Activated CD8-positive, alpha-beta memory T cell treated with anti-CD3 and anti-CD28 coated beads, Interleukin-2, amount 50 U/mL, for 48 hours (primary cell): ENCODE data around the gene MAP2K4.
"Not testable (repeated sequence)": the region's sequence is repeated elsewhere in the genome, so short reads cannot be mapped to it uniquely, and the experiment has no call there.

Source experiments
- DNase-seq: peaks from one replicate; pipeline ENCODE4 v3.0.0-alpha.2; 2020

MAP2K4 gene

GRCh38 chr17:12020642-12021622 is at the start of gene MAP2K4:
Gene MAP2K4, plus strand, starts transcription at chr17:12020877. Its CDS starts 10 bp downstream, at chr17:12020887.
- peak; percentile 99 for DNase-seq

DNA sequence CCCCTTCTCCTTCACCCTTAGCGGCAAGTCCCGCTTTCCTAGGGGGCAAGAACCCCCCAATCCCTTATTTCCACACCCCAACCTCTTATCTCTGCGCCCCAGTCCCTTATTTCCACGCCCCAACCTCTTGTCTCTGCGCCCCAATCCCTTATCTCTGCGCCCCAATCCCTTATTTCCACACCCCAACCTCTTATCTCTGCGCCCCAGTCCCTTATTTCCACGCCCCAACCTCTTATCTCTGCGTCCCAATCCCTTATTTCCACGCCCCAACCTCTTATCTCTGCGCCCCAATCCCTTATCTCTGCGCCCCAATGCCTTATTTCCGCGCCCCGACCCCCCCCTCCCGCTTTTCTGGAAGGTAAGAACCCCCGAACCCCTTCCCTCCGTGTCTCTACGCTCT is 47.9 kb upstream of the MAP2K4 start:
- not testable (repeated sequence) for DNase-seq

DNA sequence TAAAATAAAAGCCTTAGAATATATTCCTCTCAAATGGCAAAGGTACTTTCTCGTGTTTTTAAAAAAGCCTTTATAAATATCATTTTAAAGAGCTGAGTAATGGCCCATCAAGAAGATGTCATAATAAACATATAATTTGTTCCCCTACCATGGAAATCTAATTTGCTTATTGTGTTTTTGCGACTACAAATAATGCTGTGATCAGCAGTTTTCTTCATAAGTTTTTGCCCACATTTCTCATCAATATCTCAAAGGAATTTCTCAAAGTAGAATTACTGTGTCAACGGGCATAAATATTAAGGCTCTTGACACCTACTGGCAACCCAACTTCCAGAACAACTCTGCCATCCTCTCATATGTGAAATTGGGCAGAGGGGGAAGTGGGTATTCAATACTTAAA is 40.9 kb upstream of the MAP2K4 start:
- no peak for DNase-seq

GRCh38 chr17:11980813-11981212 is 39.9 kb upstream of the MAP2K4 start:
- DNase-seq, result no peak

- no peak for DNase-seq
Observed at GRCh38 chr17:11981862-11982261, 38.8 kb upstream of the MAP2K4 start.

GRCh38 chr17:11986179-11986941 is 34.3 kb upstream of the MAP2K4 start:
- DNase-seq, result no peak

DNA sequence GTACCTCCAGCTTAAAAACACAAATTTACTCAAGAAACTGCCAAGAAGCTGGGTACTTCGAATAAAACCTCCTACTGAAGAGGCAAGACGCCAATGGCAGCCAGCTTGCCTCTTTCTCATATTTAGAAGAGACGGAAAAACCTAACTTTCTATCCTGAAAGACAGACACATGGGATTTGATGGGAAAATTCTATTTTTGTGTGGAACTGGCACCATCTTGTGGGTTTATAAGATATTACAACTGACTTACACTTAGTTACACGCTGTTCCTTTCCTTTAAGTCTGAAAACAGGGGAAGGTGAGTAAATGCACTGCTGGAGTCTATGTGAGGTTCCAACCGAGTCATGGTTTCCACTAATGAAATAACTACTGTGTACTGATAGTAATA is 33.7 kb upstream of the MAP2K4 start:
- DNase-seq, result no peak

DNA sequence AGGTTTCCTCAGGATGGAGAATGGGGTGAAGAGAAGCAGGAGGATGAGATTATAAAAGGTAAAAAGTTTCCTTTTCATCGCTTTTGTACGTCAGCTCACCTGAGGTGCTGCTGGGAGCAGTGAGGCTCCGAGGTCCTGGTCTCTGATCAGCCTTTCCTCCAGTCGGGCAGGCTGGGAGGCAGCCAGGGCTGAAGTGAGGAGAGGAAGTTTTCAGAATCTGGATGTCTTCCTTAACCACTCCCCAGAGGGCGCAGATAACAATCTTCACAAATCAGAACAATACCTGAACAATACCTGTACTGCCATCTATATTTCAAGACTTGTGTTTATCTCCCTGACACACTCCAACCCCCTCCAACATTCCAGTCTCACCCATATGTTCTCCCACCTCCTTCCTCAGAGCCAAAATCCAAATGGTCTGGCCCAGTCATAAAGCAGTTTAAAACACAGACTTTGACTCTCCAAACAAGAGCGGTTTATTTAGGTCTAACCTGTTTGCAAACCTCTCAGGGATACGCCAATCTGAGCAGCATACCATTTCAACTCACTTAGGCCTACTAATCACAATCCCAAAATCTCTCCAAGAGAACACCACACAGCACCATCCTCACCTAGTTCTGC is 30.2 kb upstream of the MAP2K4 start:
- no peak for DNase-seq

DNA sequence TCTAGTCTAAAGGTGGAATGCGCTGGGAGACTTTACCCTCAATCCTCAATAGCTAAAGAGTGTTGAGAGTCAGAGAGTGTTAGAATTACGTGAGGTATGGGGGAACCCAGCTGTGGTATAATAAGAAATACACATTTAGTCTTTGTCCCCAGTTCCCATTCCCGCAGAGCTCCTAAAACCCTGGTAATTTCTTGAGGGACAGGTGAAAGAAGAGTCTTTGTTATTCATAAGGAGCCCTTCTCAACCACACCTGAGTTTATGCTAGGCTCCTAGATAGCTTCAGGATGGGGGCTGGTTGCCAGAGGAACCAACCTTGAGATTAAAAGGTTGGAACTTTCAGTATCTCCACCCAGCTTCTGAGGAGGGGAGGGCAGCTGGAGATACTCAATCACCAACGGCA is 29.2 kb upstream of the MAP2K4 start:
- DNase-seq, result no peak

- no peak for DNase-seq
Observed at GRCh38 chr17:11996722-11997146, 23.9 kb upstream of the MAP2K4 start.

GRCh38 chr17:11997147-11997971 is 23.3 kb upstream of the MAP2K4 start, which contains the start of gene ZNF18:
Gene ZNF18, minus strand, starts transcription at chr17:11997475. Its CDS starts 4,646 bp downstream, at chr17:11992829.
- peak; percentile 97 for DNase-seq

GRCh38 chr17:11997972-11998233 is 22.8 kb upstream of the MAP2K4 start:
- DNase-seq, result no peak

GRCh38 chr17:11999696-12000095 is 21.0 kb upstream of the MAP2K4 start:
- DNase-seq, result no peak

DNA sequence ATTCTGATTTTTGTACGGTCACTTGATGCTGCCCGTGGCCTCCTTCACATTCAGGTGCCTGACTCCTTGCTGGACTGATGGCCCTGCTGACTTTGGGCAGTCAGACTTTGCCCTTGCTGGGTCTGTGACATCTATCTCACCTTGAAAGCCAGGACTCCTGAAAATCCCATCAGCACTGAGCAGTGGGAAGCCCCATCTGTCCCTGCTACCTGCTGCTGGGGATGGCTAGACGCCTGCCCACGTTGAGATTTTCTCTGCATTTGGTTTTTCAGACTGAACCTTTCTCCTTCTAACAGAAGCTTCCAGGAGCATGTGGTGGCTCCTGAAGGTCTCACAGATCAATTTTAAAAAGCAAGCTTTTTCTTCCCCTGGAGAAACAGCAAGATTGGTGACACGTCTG is 13.2 kb upstream of the MAP2K4 start:
- DNase-seq, result no peak

GRCh38 chr17:12021623-12022140 is 1.0 kb downstream of the MAP2K4 start:
- no peak for DNase-seq

DNA sequence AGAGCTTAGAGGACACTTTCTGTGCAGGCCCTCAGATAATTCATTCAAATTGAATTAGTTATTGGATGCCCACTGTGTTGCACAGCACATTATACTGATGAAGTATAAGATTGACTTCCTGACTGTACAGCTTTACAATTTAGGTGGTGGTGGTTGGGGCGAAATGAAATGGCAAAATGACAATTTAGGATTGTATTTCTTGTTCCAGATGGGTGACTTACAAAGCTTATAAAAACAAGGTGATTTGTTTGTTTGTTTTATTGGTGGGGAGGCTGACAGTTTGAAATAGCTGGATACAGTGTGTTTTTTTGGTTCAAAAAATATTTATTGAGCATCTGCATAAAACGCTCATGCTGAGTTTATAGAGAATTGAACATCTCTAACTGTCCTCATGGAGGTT is 1.6 kb downstream of the MAP2K4 start:
- no peak for DNase-seq

- no peak for DNase-seq
Observed at GRCh38 chr17:12024327-12024726, 3.6 kb downstream of the MAP2K4 start.

- DNase-seq, result no peak
Observed at GRCh38 chr17:12027658-12028057, 7.0 kb downstream of the MAP2K4 start.

DNA sequence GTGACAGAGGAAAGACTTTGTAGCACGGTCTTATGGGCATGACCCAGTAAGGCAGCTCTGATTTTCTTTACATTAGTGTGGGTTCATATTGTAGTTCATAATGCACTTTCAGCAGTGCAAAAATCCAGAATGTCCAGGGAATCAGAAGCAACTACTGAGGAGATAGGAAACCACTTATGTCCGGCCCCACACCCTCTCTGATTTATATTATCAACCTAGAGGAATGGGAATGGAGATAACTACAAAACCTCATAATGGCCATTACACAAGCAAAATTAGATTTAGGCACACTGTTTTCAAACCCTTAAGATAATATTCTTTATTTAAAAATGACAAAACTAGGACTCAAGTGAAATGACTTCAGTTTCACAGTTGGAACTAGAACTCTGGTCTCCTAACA is 7.9 kb downstream of the MAP2K4 start:
- no peak for DNase-seq

- no peak for DNase-seq
Observed at GRCh38 chr17:12034538-12034937, 13.9 kb downstream of the MAP2K4 start.

- DNase-seq, result no peak
Observed at GRCh38 chr17:12035673-12036072, 15.0 kb downstream of the MAP2K4 start.

- no peak for DNase-seq
Observed at GRCh38 chr17:12037970-12038369, 17.3 kb downstream of the MAP2K4 start.
